Sciatic nerve (tissue), 2 donors: ENCODE data around the gene CHD6. TPM values are rescaled to one million over a fixed set of nuclear protein-coding genes. Genes with fewer than 3 reads are reported as not detected.

Source experiments
- ATAC-seq: fragments of 200-7000 bp; cut with Tn5 transposase; one replicate; pipeline ENCODE4 v1.9.1; 2020; ENCODE audit warnings: mild to moderate bottlenecking, moderate library complexity
- DNase-seq: peaks from one replicate; pipeline ENCODE4 v3.0.0-alpha.2; 2020; ENCODE audit warnings: low spot score
- intact Hi-C: fragments of 100-400 bp; cut with DNase I; formaldehyde crosslinking; loops from one replicate; pipeline ENCODE4 v1.14.2; 2022
- total RNA-seq: library from RNA; stranded (reverse); fragmentation: NEBNext Ultra II Directional; extraction: Animal tissue kit (Norgen Biotek cat#: 25700); gene quantifications from one replicate; pipeline ENCODE4 v1.2.1, GENCODE V29; 2021
- donor health status: DM: no; HTN: no; CAD: no.
- donor health status: DM: no; HTN: no; CAD: no.

Gene CHD6
- total RNA-seq, 1 donor from 2014 or later, result 84.3 TPM

- intact Hi-C loops, result no loop called here
- DNase-seq (no peak), ATAC-seq (no peak)
Measured at GRCh38 chr20:41598719-41599118, 19.5 kb downstream of the CHD6 start.

- ATAC-seq, result no peak
- intact Hi-C loops, result no loop called here
- DNase-seq, result no peak
Measured at GRCh38 chr20:41594514-41595322, 23.5 kb downstream of the CHD6 start.

DNA sequence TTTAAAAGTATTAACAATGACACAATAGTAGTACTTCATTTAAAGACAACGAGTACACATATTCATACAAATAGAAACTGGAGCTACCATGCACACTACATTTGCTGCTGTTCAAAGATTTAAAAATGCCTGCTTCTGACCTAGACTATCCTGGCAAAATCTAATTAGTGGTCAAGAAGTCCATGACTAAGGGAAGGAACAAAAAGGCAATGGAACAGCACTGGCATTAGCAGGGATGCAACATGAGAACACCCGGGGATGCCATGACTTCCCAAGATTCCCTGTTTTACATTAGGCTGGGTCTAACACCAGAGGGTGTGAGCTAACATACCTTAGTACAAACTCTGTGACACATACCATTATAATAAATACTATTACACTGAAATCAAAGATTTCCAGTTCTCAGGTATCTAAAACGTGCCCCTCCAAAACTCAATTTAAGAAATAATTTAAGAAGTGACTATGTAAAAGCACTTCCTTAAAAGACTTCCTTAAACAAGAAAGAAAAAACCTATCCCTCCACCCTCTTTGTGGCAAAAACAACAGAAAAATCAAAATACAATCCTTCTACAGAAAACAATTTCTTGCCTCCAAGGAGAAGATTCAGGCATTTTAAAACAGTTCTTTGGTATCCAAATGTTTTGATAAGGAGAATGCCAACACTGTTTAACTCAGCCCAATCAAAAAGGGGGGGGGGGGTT, 25.5 kb downstream of the CHD6 start:
- ATAC-seq (no peak), DNase-seq (no peak)
- intact Hi-C loops, result no loop called here

GRCh38 chr20:41587956-41588355, 30.2 kb downstream of the CHD6 start:
- intact Hi-C loops, result no loop called here
- ATAC-seq (no peak), DNase-seq (no peak)

GRCh38 chr20:41587523-41587922, 30.7 kb downstream of the CHD6 start:
- ATAC-seq (no peak), DNase-seq (no peak)
- intact Hi-C loops, result no loop called here

- no peak for ATAC-seq
- intact Hi-C loops, result no loop called here
Measured at GRCh38 chr20:41586772-41587171, 31.4 kb downstream of the CHD6 start.

GRCh38 chr20:41580350-41580749, 37.8 kb downstream of the CHD6 start:
- intact Hi-C loops, result no loop called here
- DNase-seq, result no peak
- ATAC-seq, result no peak

More at GRCh38 chr20:41586772-41587171, 31.4 kb downstream of the CHD6 start:
- no peak for DNase-seq

GRCh38 chr20:41577129-41578009, 40.8 kb downstream of the CHD6 start:
- DNase-seq (no peak), ATAC-seq (no peak)
- intact Hi-C loops, result no loop called here

- ATAC-seq, result no peak
- no peak for DNase-seq
- intact Hi-C loops, result no loop called here
Measured at GRCh38 chr20:41575412-41575811, 42.8 kb downstream of the CHD6 start.

GRCh38 chr20:41574802-41575389, 43.3 kb downstream of the CHD6 start:
- intact Hi-C loops, result no loop called here
- DNase-seq (no peak), ATAC-seq (no peak)

GRCh38 chr20:41573955-41574354, 44.2 kb downstream of the CHD6 start:
- intact Hi-C loops, result no loop called here
- DNase-seq, result no peak
- ATAC-seq, result no peak

GRCh38 chr20:41572010-41572572, 46.1 kb downstream of the CHD6 start:
- DNase-seq, result no peak
- no peak for ATAC-seq

DNA sequence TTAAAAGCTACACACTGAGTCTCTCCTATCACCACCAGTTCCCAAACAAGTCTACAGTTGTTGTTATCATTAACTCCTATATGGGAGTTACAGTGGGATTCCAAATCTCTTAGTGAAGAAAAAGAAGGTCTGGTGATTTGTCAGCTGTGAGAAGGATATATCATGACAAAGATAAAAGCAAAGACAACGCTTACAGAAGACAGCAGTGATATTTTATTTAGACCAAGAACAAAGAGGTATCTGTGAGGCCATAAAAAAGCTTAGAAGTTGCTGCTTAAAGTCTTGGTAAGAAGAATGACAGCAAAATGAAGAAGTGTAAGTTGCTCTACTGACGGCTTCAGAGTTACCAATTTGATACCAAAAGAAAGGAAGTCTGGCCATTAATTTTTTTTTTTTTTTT, 47.2 kb downstream of the CHD6 start:
- DNase-seq, result no peak
- intact Hi-C loops, result no loop called here
- no peak for ATAC-seq

More at GRCh38 chr20:41572010-41572572, 46.1 kb downstream of the CHD6 start:
- intact Hi-C loops, result no loop called here

DNA sequence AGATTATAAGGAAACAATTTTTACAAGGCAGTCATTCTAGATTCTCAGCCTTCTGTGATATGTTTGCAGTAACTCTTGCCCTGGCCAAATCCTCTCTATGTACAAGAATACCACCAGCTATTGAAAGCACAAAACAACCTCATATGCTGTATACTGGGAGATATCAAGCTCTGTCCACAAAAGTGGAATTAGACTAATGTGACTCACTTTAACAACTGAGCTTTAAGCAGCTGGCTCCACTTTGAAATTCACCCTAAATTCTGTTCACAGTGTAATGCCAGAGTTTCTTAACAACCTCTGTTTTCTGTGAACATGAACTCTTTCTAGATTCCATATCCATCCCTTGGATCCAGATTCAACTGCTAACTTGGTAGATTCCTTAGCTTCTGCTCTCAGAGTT, 47.6 kb downstream of the CHD6 start:
- no peak for DNase-seq
- intact Hi-C loops, result no loop called here
- no peak for ATAC-seq

GRCh38 chr20:41567615-41568014, 50.6 kb downstream of the CHD6 start:
- intact Hi-C loops, result no loop called here
- DNase-seq (no peak), ATAC-seq (no peak)

GRCh38 chr20:41566896-41567527, 51.2 kb downstream of the CHD6 start:
- ATAC-seq, result no peak
- DNase-seq, result no peak
- intact Hi-C loops, result no loop called here

DNA sequence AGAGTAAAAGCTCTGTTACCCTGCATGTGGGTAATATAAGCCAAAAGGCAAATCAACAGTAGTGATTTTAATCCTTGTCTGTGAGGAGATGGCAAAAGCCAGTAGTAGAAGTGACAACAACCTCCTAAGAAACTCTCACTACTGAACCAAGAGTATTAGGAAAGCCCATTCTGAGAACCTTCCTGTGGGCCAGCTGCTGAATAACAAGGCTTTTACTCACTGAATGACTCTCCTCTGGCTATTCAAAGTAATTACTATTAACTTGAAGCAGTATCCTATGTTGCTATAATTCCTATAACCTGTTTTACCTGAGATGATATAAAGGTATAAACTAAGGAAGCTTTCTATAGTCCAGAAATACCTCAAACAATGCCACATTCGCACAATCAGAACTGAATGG, 55.1 kb downstream of the CHD6 start:
- no peak for DNase-seq
- ATAC-seq, result no peak
- intact Hi-C loops, result no loop called here

- DNase-seq (no peak), ATAC-seq (no peak)
- intact Hi-C loops, result no loop called here
Measured at GRCh38 chr20:41560970-41561369, 57.2 kb downstream of the CHD6 start.
